HG02763 (cell line): ENCODE results near the gene CROCC.
"Not testable (repeated sequence)": the region's sequence is repeated elsewhere in the genome, so short reads cannot be mapped to it uniquely, and the experiment has no call there.

Source experiments
- ATAC-seq: cut with Tn5 transposase; IDR thresholded peaks from one replicate; pipeline ENCODE4 v1.9.1; 2021; ENCODE audit warnings: mild to moderate bottlenecking, moderate library complexity; ENCODE audit not compliant: unreplicated experiment

The CROCC gene

DNA sequence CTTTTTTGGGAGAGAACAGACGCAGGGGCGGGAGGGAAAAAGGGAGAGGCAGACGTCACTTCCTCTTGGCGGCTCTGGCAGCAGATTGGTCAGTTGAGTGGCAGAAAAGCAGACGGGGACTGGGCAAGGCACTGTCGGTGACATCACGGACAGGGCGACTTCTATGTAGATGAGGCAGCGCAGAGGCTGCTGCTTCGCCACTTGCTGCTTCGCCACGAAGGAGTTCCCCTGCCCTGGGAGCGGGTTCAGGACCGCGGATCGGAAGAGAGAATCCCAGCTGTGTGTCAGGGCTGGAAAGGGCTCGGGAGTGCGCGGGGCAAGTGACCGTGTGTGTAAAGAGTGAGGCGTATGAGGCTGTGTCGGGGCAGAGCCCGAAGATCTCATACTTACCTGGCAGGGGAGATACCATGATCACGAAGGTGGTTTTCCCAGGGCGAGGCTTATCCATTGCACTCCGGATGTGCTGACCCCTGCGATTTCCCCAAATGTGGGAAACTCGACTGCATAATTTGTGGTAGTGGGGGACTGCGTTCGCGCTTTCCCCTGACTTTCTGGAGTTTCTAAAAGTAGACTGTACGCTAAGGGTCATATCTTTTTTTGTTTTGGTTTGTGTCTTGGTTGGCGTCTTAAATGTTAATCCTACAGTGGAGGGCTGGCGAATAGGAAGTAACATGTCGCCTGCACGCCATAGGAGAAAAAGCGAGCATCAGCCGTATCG is 26.0 kb upstream of the CROCC start, which contains the start of gene RNU1-2:
TSS of gene RNU1-2 (plus strand) at position 383 of the 718 bp plus-strand sequence.
- ATAC-seq = peak; percentile 96

GRCh38 chr1:16896316-16897055 is 25.2 kb upstream of the CROCC start:
- not testable (repeated sequence) for ATAC-seq

DNA sequence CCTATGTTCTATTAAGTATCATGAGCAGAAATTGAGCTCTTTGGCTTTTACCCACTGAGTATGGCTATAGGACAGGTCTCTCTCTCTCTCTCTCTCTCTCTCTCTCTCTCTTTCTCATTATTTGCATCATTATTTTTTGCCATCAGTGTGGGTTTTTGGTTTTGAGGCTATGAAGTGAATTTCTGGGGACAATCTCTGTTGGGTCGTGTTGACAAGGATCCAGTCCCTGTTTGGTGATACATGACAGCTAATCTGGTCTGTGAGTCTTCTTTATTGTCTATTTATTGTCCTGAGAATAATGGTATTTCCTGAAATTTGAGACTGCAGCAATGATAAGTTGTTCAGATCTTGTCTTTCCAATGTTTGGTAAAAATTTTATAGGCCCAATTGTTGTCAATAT is 24.1 kb upstream of the CROCC start:
- ATAC-seq = not testable (repeated sequence)

DNA sequence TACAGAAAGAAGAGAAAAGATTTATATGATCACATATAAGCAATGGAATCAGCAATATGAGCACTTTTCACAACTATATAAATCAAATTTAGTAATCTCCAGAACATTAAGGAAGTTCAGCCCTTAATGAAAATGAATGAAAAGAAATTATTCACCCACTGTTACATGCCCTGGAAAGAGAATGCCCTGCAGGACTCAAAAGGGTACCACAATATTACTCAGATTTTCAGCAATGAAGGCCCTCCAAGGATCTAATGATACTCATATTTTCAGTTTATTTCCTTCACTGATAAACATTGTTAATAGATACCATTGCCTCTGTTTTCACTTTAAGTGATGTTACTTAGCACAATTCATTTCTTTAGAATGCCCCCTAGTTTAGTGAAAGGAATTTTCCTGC is 23.4 kb upstream of the CROCC start:
- ATAC-seq = not testable (repeated sequence)

DNA sequence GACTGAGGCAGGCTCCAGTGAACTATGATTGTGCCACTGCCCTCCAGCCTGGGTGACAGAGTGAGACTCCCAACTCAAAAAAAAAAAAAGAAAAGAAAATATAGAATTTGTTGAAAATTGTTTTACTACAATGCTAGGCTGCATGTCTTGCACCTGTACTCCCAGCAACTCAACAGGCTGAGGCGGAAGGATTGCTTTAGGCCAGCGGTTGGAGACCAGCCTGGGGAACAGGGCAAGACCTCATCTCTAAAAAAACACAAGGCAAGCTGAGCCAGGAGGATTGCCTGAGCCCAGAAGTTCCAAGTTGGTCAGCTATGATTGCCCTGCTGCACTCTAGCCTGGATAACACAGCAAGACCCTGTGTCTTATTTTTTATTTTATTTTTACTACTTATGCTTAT is 22.7 kb upstream of the CROCC start:
- not testable (repeated sequence) for ATAC-seq

DNA sequence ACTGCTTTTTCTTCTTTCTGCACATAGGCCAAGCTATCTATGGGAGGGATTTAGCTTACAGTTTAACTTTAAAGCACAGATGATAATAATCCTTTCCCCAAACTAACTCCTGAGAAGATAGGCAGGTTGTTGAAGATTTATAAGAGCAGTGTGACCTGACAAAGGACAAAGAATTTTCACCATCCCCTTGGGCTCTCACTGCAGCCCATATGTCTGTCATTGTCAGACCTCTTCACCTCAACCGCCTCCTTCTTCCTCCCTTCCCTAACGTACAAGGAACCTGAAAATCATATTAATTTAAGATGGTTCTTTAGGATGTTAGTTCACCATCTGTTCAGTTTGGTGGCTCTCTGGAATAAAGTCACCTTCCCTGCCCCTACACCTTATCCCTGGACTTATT is 21.0 kb upstream of the CROCC start:
- no peak for ATAC-seq

DNA sequence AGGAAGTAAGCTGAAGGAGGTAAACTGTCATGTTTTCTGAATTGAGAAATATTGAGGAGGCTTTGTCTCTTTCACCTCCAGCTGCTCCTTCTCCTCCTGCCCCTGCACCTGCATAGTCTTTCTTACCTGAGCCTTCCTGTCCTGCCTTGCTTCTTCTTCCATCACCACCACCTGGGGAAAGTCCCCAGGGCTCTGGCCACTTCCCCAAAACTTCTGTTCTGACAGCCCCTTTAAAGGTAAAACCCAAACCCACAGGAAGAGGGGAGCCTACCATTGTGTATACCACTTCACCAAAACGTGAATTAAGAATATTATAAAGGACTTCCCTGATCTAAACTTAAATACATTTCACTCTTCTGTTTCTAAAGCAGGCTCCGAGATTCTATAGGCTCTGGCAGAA is 20.4 kb upstream of the CROCC start:
- not testable (repeated sequence) for ATAC-seq

- ATAC-seq = no peak
These were observed 18.7 kb upstream of the CROCC start for GRCh38 chr1:16903054-16903453.

DNA sequence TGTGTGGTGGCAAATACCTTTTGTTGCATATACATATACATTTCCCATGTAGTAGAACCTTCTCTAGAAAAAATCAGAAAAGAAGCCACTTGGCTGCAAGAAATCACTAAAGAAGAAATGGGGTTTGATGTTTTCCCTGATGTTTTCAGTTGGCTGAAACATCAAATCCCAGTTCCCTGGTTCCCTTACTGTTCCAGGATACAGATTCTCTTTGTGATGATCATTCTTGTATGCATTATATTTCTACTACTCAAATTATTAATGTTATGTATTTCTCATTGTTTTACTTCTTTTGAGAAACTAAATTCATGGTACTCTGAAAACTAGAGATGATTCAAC is 18.3 kb upstream of the CROCC start:
- ATAC-seq = no peak

- ATAC-seq = peak; percentile 92
These were observed 17.1 kb upstream of the CROCC start for GRCh38 chr1:16904560-16905109.

DNA sequence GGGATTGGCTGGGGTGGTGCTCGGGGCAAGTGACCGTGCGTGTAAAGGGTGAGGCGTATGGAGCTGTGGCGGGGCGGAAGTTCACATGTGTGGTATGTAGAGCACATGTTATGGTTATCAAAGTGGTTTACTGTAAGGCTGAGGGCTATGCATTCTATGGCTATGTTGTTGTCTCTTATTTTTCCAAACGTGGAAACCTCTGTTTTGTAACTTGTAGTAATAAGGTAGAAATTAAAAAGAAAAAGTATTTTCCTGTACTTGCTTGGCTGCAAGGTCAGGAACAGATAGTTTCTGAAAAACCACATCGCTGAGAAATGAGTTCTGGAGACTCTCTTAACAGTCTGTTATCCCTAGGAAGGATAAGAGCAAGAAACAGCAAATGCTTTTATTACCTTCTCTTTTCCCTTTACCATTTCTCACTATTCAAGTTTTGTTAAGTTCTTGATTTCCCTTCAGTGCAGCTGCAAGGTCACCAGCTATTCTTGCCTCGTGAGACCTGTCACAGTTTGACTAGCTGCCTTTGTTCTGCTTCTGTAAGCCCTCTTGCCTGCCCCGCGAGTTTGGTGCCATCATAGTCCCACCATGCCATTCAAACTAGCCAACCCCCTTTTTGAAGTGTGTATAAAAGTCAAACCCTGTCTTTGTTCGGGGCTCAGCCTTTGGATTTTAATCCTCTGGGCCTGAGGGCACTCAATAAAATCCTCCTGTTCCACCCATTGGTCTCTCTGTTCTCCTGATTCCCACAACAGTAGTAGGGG is 16.4 kb upstream of the CROCC start:
- peak; percentile 64 for ATAC-seq

- no peak for ATAC-seq
These were observed 15.6 kb upstream of the CROCC start for GRCh38 chr1:16905868-16906702.

DNA sequence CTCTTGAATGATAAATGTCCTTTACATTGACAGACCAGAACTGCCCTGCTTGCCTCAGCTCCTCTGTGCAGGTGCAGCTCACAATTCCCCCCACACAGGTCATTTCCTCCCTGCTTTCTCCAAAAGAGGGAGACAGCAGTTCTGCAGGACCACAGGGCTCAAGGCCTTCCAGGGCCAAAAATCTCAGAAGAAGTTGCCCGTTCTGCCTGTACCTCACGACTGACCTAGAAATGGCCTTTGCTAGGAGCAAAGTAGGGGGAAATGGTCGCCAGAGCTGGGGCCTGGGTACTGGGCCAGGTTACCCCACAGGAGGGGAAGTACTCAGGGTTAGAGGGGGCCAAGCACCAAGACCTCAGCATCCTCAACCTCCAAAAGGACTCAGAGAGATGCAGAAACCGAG is 14.9 kb upstream of the CROCC start:
- no peak for ATAC-seq

DNA sequence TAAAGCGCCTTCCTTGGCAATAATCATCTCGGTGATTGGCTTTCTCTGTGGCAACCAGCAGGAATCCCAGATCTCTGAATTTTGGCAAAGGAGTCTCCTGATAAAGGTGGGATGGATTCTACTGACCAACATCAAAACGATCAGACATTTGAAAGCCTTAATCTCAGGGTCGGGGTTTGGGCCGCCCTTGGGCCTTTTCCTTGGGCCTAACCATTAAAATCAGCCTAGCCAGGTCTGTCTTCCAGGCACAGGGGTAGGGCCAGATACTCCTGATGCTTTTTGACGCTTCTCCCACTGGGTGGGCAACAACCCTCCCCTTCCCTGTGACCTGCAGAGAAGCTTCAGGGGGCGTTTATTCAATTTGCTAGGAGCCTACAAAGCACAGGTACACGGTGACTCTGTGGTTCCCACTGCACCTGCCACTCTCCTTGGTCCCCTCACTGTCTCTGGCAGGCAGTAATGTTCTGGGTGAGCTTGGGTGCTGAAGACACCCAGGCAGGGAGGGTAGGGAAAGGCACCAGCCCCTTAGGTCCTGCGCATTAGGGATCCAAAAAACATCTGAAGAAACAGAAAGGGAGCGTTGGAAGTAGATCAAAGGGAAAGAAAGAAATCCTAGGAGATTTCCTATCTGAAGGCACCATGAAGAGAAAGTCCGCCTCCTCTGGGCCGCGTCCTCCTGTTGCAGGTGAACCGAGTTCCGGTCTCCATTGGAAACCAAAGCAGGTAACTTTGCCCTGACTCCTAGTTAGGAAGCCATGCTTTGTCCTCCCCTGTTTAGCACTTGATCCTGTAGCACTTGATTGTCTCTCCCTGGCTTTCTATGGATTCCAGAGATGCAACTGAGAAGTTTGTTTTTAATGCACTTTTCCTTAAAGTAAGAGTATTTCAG is 13.6 kb upstream of the CROCC start:
- ATAC-seq = no peak

DNA sequence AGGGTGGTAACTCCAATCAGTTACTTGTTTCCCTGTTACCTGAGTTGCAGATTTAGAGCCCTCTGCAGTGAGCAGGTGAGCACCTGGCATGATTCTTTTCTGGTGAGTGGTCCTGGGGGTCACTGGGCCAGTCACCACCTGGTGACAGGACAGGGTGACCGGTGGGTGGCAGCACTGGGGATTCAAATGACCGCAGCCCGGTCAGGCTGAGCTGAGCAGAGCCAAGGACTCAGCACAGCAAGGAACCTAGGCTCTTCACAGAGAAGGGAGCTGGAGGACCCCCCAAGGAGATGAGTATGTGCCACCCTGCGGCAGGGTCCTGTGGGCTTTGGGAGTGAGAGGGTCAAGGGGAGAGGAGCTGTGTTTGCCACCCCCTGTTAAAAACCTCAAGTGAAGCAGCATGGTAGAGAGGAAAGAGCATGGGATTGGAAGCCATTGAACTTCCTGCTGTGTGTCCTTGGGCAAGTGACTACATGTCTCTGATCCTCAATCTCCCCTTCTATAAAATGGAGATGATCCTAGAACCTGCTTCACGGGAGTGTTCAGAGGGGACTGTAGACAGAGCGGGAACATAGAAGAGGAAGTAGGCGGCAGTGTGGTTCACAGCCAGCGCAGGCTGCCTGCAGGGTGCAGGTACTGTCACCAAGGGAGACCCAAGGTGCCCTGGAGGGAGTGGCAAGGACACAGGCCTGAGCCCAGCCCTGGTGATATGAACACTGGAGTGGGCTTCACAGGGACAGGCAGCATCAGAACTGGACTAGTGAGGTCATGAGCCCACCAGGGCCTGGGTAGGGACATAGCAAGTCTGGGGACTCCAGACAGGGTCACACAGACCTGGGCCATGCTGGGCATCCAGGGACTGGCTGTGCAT is 9.6 kb upstream of the CROCC start:
- not testable (repeated sequence) for ATAC-seq

DNA sequence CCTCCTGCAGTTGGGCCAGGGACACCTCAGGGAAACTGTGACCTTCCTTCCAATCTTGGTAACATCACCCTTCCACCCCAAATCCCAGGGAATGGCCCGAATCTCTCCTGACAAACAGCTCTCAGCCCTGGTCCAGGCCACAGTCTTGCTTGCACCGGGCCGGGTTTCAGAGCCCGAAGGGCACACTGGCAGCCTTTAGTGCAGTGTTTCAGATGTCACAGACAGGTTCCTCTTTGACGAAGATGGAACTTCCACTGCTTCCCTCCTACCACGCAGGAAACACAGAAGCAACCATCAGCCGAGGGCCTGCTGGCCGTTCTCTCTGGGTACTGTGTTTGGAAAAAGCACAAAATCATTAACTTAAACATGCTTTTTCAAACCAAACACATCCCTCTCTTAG is 9.0 kb upstream of the CROCC start:
- ATAC-seq = not testable (repeated sequence)

GRCh38 chr1:16913181-16913832 is 8.4 kb upstream of the CROCC start:
- no peak for ATAC-seq
